GM12878 (cell line): Measurements from ENCODE around the gene IFI6.

ENCODE experiments used
- EGR1 ChIP-seq, 2 experiments: IDR thresholded peaks; 1 replicate in 1 of 2; 2 replicates in 1 of 2; pipeline ENCODE4 v1.6.1; 2011 to 2012; ENCODE audit warnings: low read depth in 2 of 2, low read length in 2 of 2, borderline replicate concordance in 1 of 2, mild to moderate bottlenecking in 1 of 2, moderate library complexity in 1 of 2
- PAX5 ChIP-seq: IDR thresholded peaks from 2 replicates; pipeline ENCODE4 v1.6.1; 2011; ENCODE audit warnings: low read depth, low read length, borderline replicate concordance
- POLR2A ChIP-seq: IDR thresholded peaks from 2 replicates; pipeline ENCODE4 v1.6.1; 2011; ENCODE audit warnings: low read depth, mild to moderate bottlenecking, low read length
- POLR2AphosphoS5 ChIP-seq: IDR thresholded peaks from 2 replicates; pipeline ENCODE4 v1.6.1; 2011; ENCODE audit warnings: mild to moderate bottlenecking, low read length, inconsistent platforms
- SPI1 ChIP-seq: IDR thresholded peaks from 2 replicates; pipeline ENCODE4 v1.6.1; 2011; ENCODE audit warnings: low read depth, mild to moderate bottlenecking, low read length, moderate library complexity, borderline replicate concordance; ENCODE audit not compliant: insufficient read depth
- TF ChIP-seq, protein P1 (sequence below): IDR thresholded peaks from 2 replicates; pipeline ENCODE4 v1.6.1; 2012; ENCODE audit warnings: mild to moderate bottlenecking, low read depth, low read length
- TF ChIP-seq, protein P2 (sequence below): IDR thresholded peaks from 2 replicates; pipeline ENCODE4 v1.6.1; 2012; ENCODE audit warnings: low read length, inconsistent platforms

DNA sequence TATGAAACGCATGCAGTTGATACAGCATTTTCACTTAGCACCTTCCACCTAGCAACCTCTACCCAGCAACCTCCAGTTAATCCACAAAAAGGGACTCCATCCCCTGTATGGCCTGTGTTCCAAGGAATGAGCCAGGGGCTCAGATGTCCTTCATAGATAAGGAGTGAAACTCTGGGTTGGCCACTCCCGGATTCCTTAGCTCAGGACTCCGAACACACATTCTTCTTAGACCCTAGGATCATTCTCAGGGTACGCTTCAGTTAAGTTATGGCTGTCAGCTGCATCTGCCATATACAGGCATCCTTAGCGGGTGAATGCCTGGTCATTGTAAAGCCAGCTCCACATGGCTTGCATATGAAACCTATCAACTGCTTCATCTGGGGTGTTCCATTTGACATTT, 15.9 kb upstream of the IFI6 start:
- TF ChIP-seq, protein P1, sequence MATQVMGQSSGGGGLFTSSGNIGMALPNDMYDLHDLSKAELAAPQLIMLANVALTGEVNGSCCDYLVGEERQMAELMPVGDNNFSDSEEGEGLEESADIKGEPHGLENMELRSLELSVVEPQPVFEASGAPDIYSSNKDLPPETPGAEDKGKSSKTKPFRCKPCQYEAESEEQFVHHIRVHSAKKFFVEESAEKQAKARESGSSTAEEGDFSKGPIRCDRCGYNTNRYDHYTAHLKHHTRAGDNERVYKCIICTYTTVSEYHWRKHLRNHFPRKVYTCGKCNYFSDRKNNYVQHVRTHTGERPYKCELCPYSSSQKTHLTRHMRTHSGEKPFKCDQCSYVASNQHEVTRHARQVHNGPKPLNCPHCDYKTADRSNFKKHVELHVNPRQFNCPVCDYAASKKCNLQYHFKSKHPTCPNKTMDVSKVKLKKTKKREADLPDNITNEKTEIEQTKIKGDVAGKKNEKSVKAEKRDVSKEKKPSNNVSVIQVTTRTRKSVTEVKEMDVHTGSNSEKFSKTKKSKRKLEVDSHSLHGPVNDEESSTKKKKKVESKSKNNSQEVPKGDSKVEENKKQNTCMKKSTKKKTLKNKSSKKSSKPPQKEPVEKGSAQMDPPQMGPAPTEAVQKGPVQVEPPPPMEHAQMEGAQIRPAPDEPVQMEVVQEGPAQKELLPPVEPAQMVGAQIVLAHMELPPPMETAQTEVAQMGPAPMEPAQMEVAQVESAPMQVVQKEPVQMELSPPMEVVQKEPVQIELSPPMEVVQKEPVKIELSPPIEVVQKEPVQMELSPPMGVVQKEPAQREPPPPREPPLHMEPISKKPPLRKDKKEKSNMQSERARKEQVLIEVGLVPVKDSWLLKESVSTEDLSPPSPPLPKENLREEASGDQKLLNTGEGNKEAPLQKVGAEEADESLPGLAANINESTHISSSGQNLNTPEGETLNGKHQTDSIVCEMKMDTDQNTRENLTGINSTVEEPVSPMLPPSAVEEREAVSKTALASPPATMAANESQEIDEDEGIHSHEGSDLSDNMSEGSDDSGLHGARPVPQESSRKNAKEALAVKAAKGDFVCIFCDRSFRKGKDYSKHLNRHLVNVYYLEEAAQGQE = no peak
- TF ChIP-seq SPI1 (no peak), EGR1 (IDR thresholded peaks at IDR 0.05; ENCODE audit: borderline replicate concordance in 1 of 2, low read depth in 2 of 2, low read length in 2 of 2) (no peak), POLR2A (no peak), PAX5 (no peak), POLR2AphosphoS5 (no peak)
- TF ChIP-seq, protein P2, sequence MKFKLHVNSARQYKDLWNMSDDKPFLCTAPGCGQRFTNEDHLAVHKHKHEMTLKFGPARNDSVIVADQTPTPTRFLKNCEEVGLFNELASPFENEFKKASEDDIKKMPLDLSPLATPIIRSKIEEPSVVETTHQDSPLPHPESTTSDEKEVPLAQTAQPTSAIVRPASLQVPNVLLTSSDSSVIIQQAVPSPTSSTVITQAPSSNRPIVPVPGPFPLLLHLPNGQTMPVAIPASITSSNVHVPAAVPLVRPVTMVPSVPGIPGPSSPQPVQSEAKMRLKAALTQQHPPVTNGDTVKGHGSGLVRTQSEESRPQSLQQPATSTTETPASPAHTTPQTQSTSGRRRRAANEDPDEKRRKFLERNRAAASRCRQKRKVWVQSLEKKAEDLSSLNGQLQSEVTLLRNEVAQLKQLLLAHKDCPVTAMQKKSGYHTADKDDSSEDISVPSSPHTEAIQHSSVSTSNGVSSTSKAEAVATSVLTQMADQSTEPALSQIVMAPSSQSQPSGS = no peak
